Measurements from ENCODE around the gene CALN1. TPM values are rescaled to one million over a fixed set of nuclear protein-coding genes. Genes with fewer than 3 reads are reported as not detected.

The CALN1 gene
- total RNA-seq, 1 donor from 2014 or later = 0.17 TPM

GRCh38 chr7:71733107-71733870 is 678.8 kb downstream of the CALN1 start:
- DNase-seq = peak; percentile 77

GRCh38 chr7:71731740-71732139 is 680.4 kb downstream of the CALN1 start:
- no peak for DNase-seq

Data from dermis blood vessel endothelial cell (primary cell).